HepG2 (cell line): ENCODE results near the gene E2F3. TPM values are rescaled to one million over a fixed set of nuclear protein-coding genes. Genes with fewer than 3 reads are reported as not detected.

Source experiments
- DNMT1 ChIP-seq: sonication (generic); formaldehyde crosslinking; IDR thresholded peaks from 2 replicates; pipeline ENCODE4 v1.5.1; 2020; ENCODE audit warnings: mild to moderate bottlenecking, missing genetic modification reagents
- HBP1 ChIP-seq: IDR thresholded peaks from 2 replicates; pipeline ENCODE4 v1.6.1; 2016; ENCODE audit warnings: low read depth, control low read depth
- KLF11 ChIP-seq: IDR thresholded peaks from 2 replicates; pipeline ENCODE4 v1.6.1; 2016; ENCODE audit warnings: missing compliant biosample characterization
- LRRFIP1 ChIP-seq: sonication (generic); formaldehyde crosslinking; conservative IDR thresholded peaks from 2 replicates; pipeline ENCODE4 v1.4.0; 2020; ENCODE audit warnings: missing genetic modification reagents
- TBX2 ChIP-seq: sonication (generic); formaldehyde crosslinking; IDR thresholded peaks from 2 replicates; pipeline ENCODE4 v1.5.0; 2020; ENCODE audit warnings: missing genetic modification reagents, mild to moderate bottlenecking, borderline replicate concordance
- YEATS4 ChIP-seq: sonication (generic); formaldehyde crosslinking; IDR thresholded peaks from 2 replicates; pipeline ENCODE4 v1.4.0; 2020; ENCODE audit warnings: missing genetic modification reagents, borderline replicate concordance
- ZBTB33 ChIP-seq: sonication (generic); formaldehyde crosslinking; IDR thresholded peaks from 2 replicates; pipeline ENCODE4 v1.4.0; 2020; ENCODE audit warnings: missing genetic modification reagents
- ZMYM3 ChIP-seq: sonication (generic); formaldehyde crosslinking; IDR thresholded peaks from 2 replicates; pipeline ENCODE4 v1.5.1; 2020; ENCODE audit warnings: mild to moderate bottlenecking, missing genetic modification reagents
- ZNF180 ChIP-seq: sonication (generic); formaldehyde crosslinking; IDR thresholded peaks from 2 replicates; pipeline ENCODE4 v1.4.0; 2020; ENCODE audit warnings: low read depth, missing genetic modification reagents, borderline replicate concordance
- ZNF274 ChIP-seq: sonication (generic); formaldehyde crosslinking; IDR thresholded peaks from 2 replicates; pipeline ENCODE4 v1.5.1; 2020; ENCODE audit warnings: mild to moderate bottlenecking, missing genetic modification reagents
- ZNF597 ChIP-seq: sonication (generic); formaldehyde crosslinking; IDR thresholded peaks from 2 replicates; pipeline ENCODE4 v1.5.0; 2020; ENCODE audit warnings: missing genetic modification reagents
- ZNF792 ChIP-seq: IDR thresholded peaks from 2 replicates; pipeline ENCODE4 v1.6.1; 2016
- polyA plus RNA-seq, 8 experiments: library from polyadenylated mRNA; depleted of rRNA in 3 of 8; stranded (reverse) in 7 of 8; unstranded in 1 of 8; fragments of >200 nt; fragmentation: Illumina TruSeq in 4 of 8; extraction: Trizol in 4 of 8; gene quantifications; 2 replicates each; pipeline versions ENCODE4 v1.2.1 to v1.2.3, GENCODE V29; 2011 to 2016; ENCODE audit warnings: low read depth in 4 of 8, missing spikeins in 1 of 8, mixed read lengths in 1 of 8; ENCODE audit not compliant: insufficient read depth in 1 of 8
- total RNA-seq, 5 experiments: library from RNA; depleted of rRNA; stranded (reverse); fragments of >200 nt; fragmentation: Illumina TruSeq; extraction: Trizol; gene quantifications; 2 replicates each; pipeline ENCODE4 v1.2.3, GENCODE V29; 2016; ENCODE audit warnings: low read depth in 1 of 5
- TF ChIP-seq, protein P1 (sequence below): sonication (generic); formaldehyde crosslinking; IDR thresholded peaks from 2 replicates; pipeline ENCODE4 v1.4.0; 2020; ENCODE audit warnings: missing genetic modification reagents
- TF ChIP-seq, protein P2 (sequence below): sonication (generic); formaldehyde crosslinking; IDR thresholded peaks from 2 replicates; pipeline ENCODE4 v1.5.0; 2020; ENCODE audit warnings: mild to moderate bottlenecking, low read depth, missing genetic modification reagents, borderline replicate concordance

The E2F3 gene
- total and polyA plus RNA-seq, 2 of the 13 experiments (the other 11 are each of a cell fraction or from before 2014, with no cell fraction given) = 8.5 to 12.7 TPM

GRCh38 chr6:20403766-20404640, 2.3 kb downstream of the E2F3 start (continued):
- TF ChIP-seq, protein P1, sequence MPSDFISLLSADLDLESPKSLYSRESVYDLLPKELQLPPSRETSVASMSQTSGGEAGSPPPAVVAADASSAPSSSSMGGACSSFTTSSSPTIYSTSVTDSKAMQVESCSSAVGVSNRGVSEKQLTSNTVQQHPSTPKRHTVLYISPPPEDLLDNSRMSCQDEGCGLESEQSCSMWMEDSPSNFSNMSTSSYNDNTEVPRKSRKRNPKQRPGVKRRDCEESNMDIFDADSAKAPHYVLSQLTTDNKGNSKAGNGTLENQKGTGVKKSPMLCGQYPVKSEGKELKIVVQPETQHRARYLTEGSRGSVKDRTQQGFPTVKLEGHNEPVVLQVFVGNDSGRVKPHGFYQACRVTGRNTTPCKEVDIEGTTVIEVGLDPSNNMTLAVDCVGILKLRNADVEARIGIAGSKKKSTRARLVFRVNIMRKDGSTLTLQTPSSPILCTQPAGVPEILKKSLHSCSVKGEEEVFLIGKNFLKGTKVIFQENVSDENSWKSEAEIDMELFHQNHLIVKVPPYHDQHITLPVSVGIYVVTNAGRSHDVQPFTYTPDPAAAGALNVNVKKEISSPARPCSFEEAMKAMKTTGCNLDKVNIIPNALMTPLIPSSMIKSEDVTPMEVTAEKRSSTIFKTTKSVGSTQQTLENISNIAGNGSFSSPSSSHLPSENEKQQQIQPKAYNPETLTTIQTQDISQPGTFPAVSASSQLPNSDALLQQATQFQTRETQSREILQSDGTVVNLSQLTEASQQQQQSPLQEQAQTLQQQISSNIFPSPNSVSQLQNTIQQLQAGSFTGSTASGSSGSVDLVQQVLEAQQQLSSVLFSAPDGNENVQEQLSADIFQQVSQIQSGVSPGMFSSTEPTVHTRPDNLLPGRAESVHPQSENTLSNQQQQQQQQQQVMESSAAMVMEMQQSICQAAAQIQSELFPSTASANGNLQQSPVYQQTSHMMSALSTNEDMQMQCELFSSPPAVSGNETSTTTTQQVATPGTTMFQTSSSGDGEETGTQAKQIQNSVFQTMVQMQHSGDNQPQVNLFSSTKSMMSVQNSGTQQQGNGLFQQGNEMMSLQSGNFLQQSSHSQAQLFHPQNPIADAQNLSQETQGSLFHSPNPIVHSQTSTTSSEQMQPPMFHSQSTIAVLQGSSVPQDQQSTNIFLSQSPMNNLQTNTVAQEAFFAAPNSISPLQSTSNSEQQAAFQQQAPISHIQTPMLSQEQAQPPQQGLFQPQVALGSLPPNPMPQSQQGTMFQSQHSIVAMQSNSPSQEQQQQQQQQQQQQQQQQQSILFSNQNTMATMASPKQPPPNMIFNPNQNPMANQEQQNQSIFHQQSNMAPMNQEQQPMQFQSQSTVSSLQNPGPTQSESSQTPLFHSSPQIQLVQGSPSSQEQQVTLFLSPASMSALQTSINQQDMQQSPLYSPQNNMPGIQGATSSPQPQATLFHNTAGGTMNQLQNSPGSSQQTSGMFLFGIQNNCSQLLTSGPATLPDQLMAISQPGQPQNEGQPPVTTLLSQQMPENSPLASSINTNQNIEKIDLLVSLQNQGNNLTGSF (CRISPR knock-in tag) = no peak
- TF ChIP-seq ZNF180 (CRISPR knock-in tag) = no peak
- no peak for TF ChIP-seq ZNF597
- no peak for TF ChIP-seq ZBTB33 (CRISPR knock-in tag)
- no peak for TF ChIP-seq ZNF792 (CRISPR knock-in tag)
- TF ChIP-seq, protein P2, sequence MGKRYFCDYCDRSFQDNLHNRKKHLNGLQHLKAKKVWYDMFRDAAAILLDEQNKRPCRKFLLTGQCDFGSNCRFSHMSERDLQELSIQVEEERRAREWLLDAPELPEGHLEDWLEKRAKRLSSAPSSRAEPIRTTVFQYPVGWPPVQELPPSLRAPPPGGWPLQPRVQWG (CRISPR knock-in tag) = no peak
- 0 out of 2 replicates have a peak, but pooled peaks have one; percentile 28 for TF ChIP-seq ZMYM3
- no peak; the same call in 1 of the 2 replicates for TF ChIP-seq TBX2 (CRISPR knock-in tag)
- TF ChIP-seq YEATS4 (CRISPR knock-in tag) = no peak
- TF ChIP-seq ZNF274 (CRISPR knock-in tag) = no peak
- TF ChIP-seq DNMT1 = no peak
- TF ChIP-seq KLF11 (CRISPR knock-in tag) = no peak
- no peak for TF ChIP-seq HBP1 (CRISPR knock-in tag)
- no peak for TF ChIP-seq LRRFIP1 (CRISPR knock-in tag)
